ENCODE measurements around the gene CIT. TPM values are rescaled to one million over a fixed set of nuclear protein-coding genes. Genes with fewer than 3 reads are reported as not detected.

CIT gene
- polyA plus RNA-seq, 3 donors = 0.03 TPM; not detected in 2

DNA sequence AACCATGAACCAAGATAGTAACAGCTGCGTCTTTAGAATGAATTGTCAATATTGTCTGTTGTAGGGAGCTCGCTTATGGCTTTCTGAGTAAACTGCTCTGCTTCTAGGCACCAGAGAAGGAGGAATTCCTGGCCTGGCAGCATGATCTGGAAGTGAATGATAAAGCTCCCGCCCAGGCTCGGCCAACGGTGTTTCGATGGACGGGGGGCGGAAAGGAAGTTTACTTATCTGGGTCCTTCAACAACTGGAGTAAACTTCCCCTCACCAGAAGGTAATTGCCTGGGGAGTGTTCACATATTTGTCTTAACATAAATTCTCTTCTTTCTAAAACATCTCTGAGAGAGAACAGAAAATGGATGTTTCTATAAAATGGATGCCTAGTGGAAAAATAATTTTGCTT lies 204.9 kb downstream of the CIT start:
- intact Hi-C loops (cut with micrococcal nuclease) = loop anchor here in 1 of 2 donors (10.0 kb wide), 1 partner anchor 203 kb away; the partner anchor contains the start of gene CIT
- Histone ChIP-seq H3K27me3 (ENCODE audit: control insufficient read depth in 2 of 2, insufficient read depth in 2 of 2, low read length in 2 of 2) (no peaks in the 10 kb centered on the region), H4K20me1 (ENCODE audit: insufficient read depth, low read length) (peaks cover 24% of the 10 kb centered on the region), H2AFZ (ENCODE audit: insufficient read depth, low read depth, low read length, poor library complexity, severe bottlenecking) (no peak overlapping the region), H3K27ac (ENCODE audit: low read depth in 1 of 2, low read length in 2 of 2) (no peak overlapping the region), H3K9me3 (replicated peaks in 1 of 2; ENCODE audit: control insufficient read depth in 1 of 2, insufficient read depth in 1 of 2, low read length in 2 of 2) (no peaks in the 10 kb centered on the region), H3K36me3 (replicated peaks in 1 of 2; ENCODE audit: control insufficient read depth in 1 of 2, insufficient read depth in 2 of 2, low read length in 2 of 2) (peaks cover 65 to 76% of the 10 kb centered on the region in 2 donors), H3K4me2 (replicated peaks; ENCODE audit: extremely low read depth, low read length, poor library complexity, severe bottlenecking) (no peak overlapping the region), H3K4me3 (replicated peaks in 1 of 3; ENCODE audit: low read depth in 2 of 3, low read length in 3 of 3) (no peak overlapping the region), H3K9ac (ENCODE audit: insufficient read depth, low read length, poor library complexity, severe bottlenecking) (no peak overlapping the region), H3K4me1 (ENCODE audit: control insufficient read depth in 1 of 2, insufficient read depth in 2 of 2, low read length in 2 of 2) (peaks cover 11 to 35% of the 10 kb centered on the region in 2 donors), H3K79me2 (ENCODE audit: insufficient read depth, low read length) (peaks cover 50% of the 10 kb centered on the region)
- peaks cover 70% of the 10 kb centered on the region in 2 donors for H3K36me3 Mint-ChIP-seq
- H3K27me3 Mint-ChIP-seq (ENCODE audit: low read depth in 3 of 3) = peaks cover 0 to 2% (median 0%) of the 10 kb centered on the region in 3 donors
- no peak for DNase-seq
- TF ChIP-seq, protein P1, sequence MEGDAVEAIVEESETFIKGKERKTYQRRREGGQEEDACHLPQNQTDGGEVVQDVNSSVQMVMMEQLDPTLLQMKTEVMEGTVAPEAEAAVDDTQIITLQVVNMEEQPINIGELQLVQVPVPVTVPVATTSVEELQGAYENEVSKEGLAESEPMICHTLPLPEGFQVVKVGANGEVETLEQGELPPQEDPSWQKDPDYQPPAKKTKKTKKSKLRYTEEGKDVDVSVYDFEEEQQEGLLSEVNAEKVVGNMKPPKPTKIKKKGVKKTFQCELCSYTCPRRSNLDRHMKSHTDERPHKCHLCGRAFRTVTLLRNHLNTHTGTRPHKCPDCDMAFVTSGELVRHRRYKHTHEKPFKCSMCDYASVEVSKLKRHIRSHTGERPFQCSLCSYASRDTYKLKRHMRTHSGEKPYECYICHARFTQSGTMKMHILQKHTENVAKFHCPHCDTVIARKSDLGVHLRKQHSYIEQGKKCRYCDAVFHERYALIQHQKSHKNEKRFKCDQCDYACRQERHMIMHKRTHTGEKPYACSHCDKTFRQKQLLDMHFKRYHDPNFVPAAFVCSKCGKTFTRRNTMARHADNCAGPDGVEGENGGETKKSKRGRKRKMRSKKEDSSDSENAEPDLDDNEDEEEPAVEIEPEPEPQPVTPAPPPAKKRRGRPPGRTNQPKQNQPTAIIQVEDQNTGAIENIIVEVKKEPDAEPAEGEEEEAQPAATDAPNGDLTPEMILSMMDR (IDR thresholded peaks at IDR 0.05) = no peak
- H3K27ac Mint-ChIP-seq = no peak overlapping the region
- no peaks in the 10 kb centered on the region for H3K9me3 Mint-ChIP-seq
- no peak overlapping the region for H3K4me3 Mint-ChIP-seq
- peaks cover 42% of the 10 kb centered on the region for H3K4me1 Mint-ChIP-seq
- 100% methylated on average over 2 of the region's 8 CpGs for WGBS (ENCODE audit: insufficient coverage)

DNA sequence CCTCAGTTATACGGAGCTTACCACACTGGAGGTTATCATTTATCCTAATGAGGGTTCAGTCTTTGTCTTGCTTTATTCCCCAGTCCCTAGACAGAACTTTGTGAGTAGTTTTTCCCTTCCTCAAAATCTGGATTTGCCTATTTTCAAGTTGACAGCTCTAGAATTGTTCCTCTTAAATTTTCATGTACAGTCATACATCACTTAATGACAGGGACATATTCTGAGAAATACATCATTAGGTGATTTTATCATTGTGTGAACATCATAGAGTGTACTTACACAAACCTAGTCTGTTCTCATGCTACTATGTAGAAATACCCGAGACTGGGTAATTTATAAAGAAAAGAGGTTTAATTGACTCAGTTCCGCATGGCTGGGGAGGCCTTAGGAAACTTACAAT lies 206.1 kb downstream of the CIT start:
- Histone ChIP-seq H3K9ac (ENCODE audit: insufficient read depth, low read length, poor library complexity, severe bottlenecking) (no peak overlapping the region), H3K4me3 (replicated peaks in 1 of 3; ENCODE audit: low read depth in 2 of 3, low read length in 3 of 3) (no peak overlapping the region), H3K27me3 (ENCODE audit: control insufficient read depth in 2 of 2, insufficient read depth in 2 of 2, low read length in 2 of 2) (no peaks in the 10 kb centered on the region), H3K79me2 (ENCODE audit: insufficient read depth, low read length) (peaks cover 59% of the 10 kb centered on the region), H3K27ac (ENCODE audit: low read depth in 1 of 2, low read length in 2 of 2) (peak overlapping the region in 1 of 2 donors; percentile 36), H3K4me1 (ENCODE audit: control insufficient read depth in 1 of 2, insufficient read depth in 2 of 2, low read length in 2 of 2) (peaks cover 22 to 46% of the 10 kb centered on the region in 2 donors), H3K36me3 (replicated peaks in 1 of 2; ENCODE audit: control insufficient read depth in 1 of 2, insufficient read depth in 2 of 2, low read length in 2 of 2) (peaks cover 54 to 65% of the 10 kb centered on the region in 2 donors), H4K20me1 (ENCODE audit: insufficient read depth, low read length) (peaks cover 23% of the 10 kb centered on the region), H3K4me2 (replicated peaks; ENCODE audit: extremely low read depth, low read length, poor library complexity, severe bottlenecking) (no peak overlapping the region), H2AFZ (ENCODE audit: insufficient read depth, low read depth, low read length, poor library complexity, severe bottlenecking) (no peak overlapping the region), H3K9me3 (replicated peaks in 1 of 2; ENCODE audit: control insufficient read depth in 1 of 2, insufficient read depth in 1 of 2, low read length in 2 of 2) (no peaks in the 10 kb centered on the region)
- peaks cover 0 to 2% (median 0%) of the 10 kb centered on the region in 3 donors for H3K27me3 Mint-ChIP-seq (ENCODE audit: low read depth in 3 of 3)
- H3K4me3 Mint-ChIP-seq = no peak overlapping the region
- H3K4me1 Mint-ChIP-seq = peaks cover 53% of the 10 kb centered on the region
- intact Hi-C loops (cut with micrococcal nuclease) = loop anchor here (2.0 to 10.0 kb wide), 2 partner anchors 14 to 204 kb away; partner anchors contain the start of gene CIT (in 1 of the 2)
- TF ChIP-seq, protein P1 (IDR thresholded peaks at IDR 0.05) = no peak
- WGBS (ENCODE audit: insufficient coverage) = 100% methylated on average over 1 of the region's 3 CpGs
- H3K9me3 Mint-ChIP-seq = no peaks in the 10 kb centered on the region
- DNase-seq = no peak
- peaks cover 59% of the 10 kb centered on the region in 2 donors for H3K36me3 Mint-ChIP-seq
- peak overlapping the region in 1 of 7 donors; percentile 16 for H3K27ac Mint-ChIP-seq
